Naive B cell (primary cell): ENCODE results near the gene PDLIM5. TPM values are rescaled to one million over a fixed set of nuclear protein-coding genes. Genes with fewer than 3 reads are reported as not detected.
"Not testable (repeated sequence)": the region's sequence is repeated elsewhere in the genome, so short reads cannot be mapped to it uniquely, and the experiment has no call there.

Source experiments
- ATAC-seq, 2 donors: fragments of 150-1000 bp; cut with Tn5 transposase; 2 replicates each; pipeline ENCODE4 v1.10.0; 2021; ENCODE audit warnings: low read depth in 2 of 2, mild to moderate bottlenecking in 2 of 2, moderate library complexity in 2 of 2
- DNase-seq: peaks from one replicate; pipeline ENCODE4 v3.0.0; 2022
- H3K27ac Mint-ChIP-seq, 6 donors: one replicate each; pipeline ENCODE4 v1.8.0; 2020 to 2022; ENCODE audit warnings: mild to moderate bottlenecking in 6 of 6, mixed read lengths in 6 of 6, moderate library complexity in 5 of 6, inconsistent platforms in 2 of 6
- H3K27me3 Mint-ChIP-seq, 3 donors: one replicate each; pipeline ENCODE4 v1.8.0; 2021 to 2022; ENCODE audit warnings: mixed read lengths in 3 of 3, mild to moderate bottlenecking in 1 of 3
- H3K36me3 Mint-ChIP-seq, 2 donors: one replicate each; pipeline ENCODE4 v1.8.0; 2020 to 2022; ENCODE audit warnings: mixed read lengths in 2 of 2, inconsistent platforms in 1 of 2, mild to moderate bottlenecking in 1 of 2
- H3K4me1 Mint-ChIP-seq, 3 donors: one replicate each; pipeline ENCODE4 v1.8.0; 2020 to 2022; ENCODE audit warnings: mixed read lengths in 3 of 3, inconsistent platforms in 1 of 3, mild to moderate bottlenecking in 1 of 3, moderate library complexity in 1 of 3
- H3K4me3 Mint-ChIP-seq, 8 donors: one replicate each; pipeline ENCODE4 v1.8.0; 2020 to 2022; ENCODE audit warnings: mild to moderate bottlenecking in 8 of 8, mixed read lengths in 8 of 8, moderate library complexity in 8 of 8, inconsistent platforms in 2 of 8
- H3K9me3 Mint-ChIP-seq, 7 donors: one replicate each; pipeline ENCODE4 v1.8.0; 2020 to 2022; ENCODE audit warnings: mixed read lengths in 7 of 7, mild to moderate bottlenecking in 5 of 7, inconsistent platforms in 2 of 7, moderate library complexity in 1 of 7
- polyA plus RNA-seq, 6 donors: library from polyadenylated mRNA; unstranded; fragments of 300-500 nt; fragmentation: Illumina TruSeq; gene quantifications; one replicate each; pipeline ENCODE4 v1.2.3, GENCODE V29; 2021; ENCODE audit warnings: low read depth in 6 of 6

PDLIM5 gene
- polyA plus RNA-seq, 6 donors from 2014 or later, result 33.4 to 47.3 (median 41.1) TPM

- Mint-ChIP-seq H3K27ac (no peak overlapping the region), H3K27me3 (no peaks in the 10 kb centered on the region), H3K9me3 (no peaks in the 10 kb centered on the region), H3K4me3 (no peak overlapping the region), H3K4me1 (no peaks in the 10 kb centered on the region), H3K36me3 (peaks cover 9 to 24% of the 10 kb centered on the region in 2 donors)
- ATAC-seq (no peak), DNase-seq (no peak)
Observed at GRCh38 chr4:94641702-94642560, 190.2 kb downstream of the PDLIM5 start.

GRCh38 chr4:94642561-94642866 lies 190.8 kb downstream of the PDLIM5 start:
- DNase-seq (no peak), ATAC-seq (no peak)
- Mint-ChIP-seq H3K9me3 (no peaks in the 10 kb centered on the region), H3K36me3 (peaks cover 9 to 26% of the 10 kb centered on the region in 2 donors), H3K4me3 (no peak overlapping the region), H3K4me1 (no peaks in the 10 kb centered on the region), H3K27ac (no peak overlapping the region), H3K27me3 (no peaks in the 10 kb centered on the region)

- Mint-ChIP-seq H3K4me1 (no peaks in the 10 kb centered on the region), H3K9me3 (no peaks in the 10 kb centered on the region), H3K36me3 (peaks cover 9 to 30% of the 10 kb centered on the region in 2 donors), H3K27me3 (no peaks in the 10 kb centered on the region), H3K27ac (no peak overlapping the region), H3K4me3 (no peak overlapping the region)
- no peak for ATAC-seq
- DNase-seq, result no peak
Observed at GRCh38 chr4:94648699-94649098, 197.0 kb downstream of the PDLIM5 start.

- DNase-seq (no peak), ATAC-seq (no peak)
- no peaks in the 10 kb centered on the region for H3K27me3 Mint-ChIP-seq
- no peak overlapping the region for H3K27ac Mint-ChIP-seq
- H3K36me3 Mint-ChIP-seq, result peaks cover 9 to 26% of the 10 kb centered on the region in 2 donors
- H3K9me3 Mint-ChIP-seq, result no peaks in the 10 kb centered on the region
- no peak overlapping the region for H3K4me3 Mint-ChIP-seq
- no peaks in the 10 kb centered on the region for H3K4me1 Mint-ChIP-seq
Observed at GRCh38 chr4:94649381-94650133, 197.8 kb downstream of the PDLIM5 start.

- H3K4me1 Mint-ChIP-seq, result no peaks in the 10 kb centered on the region
- no peak for DNase-seq
Observed at GRCh38 chr4:94650134-94650495, 198.4 kb downstream of the PDLIM5 start.

GRCh38 chr4:94650690-94651089 lies 198.9 kb downstream of the PDLIM5 start:
- DNase-seq (no peak), ATAC-seq (no peak)
- peaks cover 6 to 16% of the 10 kb centered on the region in 2 donors for H3K36me3 Mint-ChIP-seq
- no peak overlapping the region for H3K27ac Mint-ChIP-seq
- no peaks in the 10 kb centered on the region for H3K4me1 Mint-ChIP-seq
- no peaks in the 10 kb centered on the region for H3K9me3 Mint-ChIP-seq
- H3K4me3 Mint-ChIP-seq, result no peak overlapping the region
- H3K27me3 Mint-ChIP-seq, result no peaks in the 10 kb centered on the region

More at GRCh38 chr4:94650134-94650495, 198.4 kb downstream of the PDLIM5 start:
- no peak overlapping the region for H3K4me3 Mint-ChIP-seq
- no peaks in the 10 kb centered on the region for H3K27me3 Mint-ChIP-seq
- H3K9me3 Mint-ChIP-seq, result no peaks in the 10 kb centered on the region
- no peak overlapping the region for H3K27ac Mint-ChIP-seq
- peaks cover 9 to 22% of the 10 kb centered on the region in 2 donors for H3K36me3 Mint-ChIP-seq
- no peak for ATAC-seq

GRCh38 chr4:94653095-94653649 lies 201.4 kb downstream of the PDLIM5 start:
- Mint-ChIP-seq H3K4me3 (no peak overlapping the region), H3K9me3 (no peaks in the 10 kb centered on the region), H3K27ac (peak overlapping the region in 1 of 6 donors; percentile 69), H3K27me3 (no peaks in the 10 kb centered on the region), H3K36me3 (peaks cover 0 to 9% of the 10 kb centered on the region in 2 donors), H3K4me1 (no peaks in the 10 kb centered on the region)
- DNase-seq (no peak), ATAC-seq (no peak)

GRCh38 chr4:94653984-94654609 lies 202.4 kb downstream of the PDLIM5 start:
- DNase-seq (no peak), ATAC-seq (no peak)
- Mint-ChIP-seq H3K36me3 (peaks cover 0 to 9% of the 10 kb centered on the region in 2 donors), H3K9me3 (no peaks in the 10 kb centered on the region), H3K4me1 (no peaks in the 10 kb centered on the region), H3K27me3 (no peaks in the 10 kb centered on the region), H3K27ac (no peak overlapping the region), H3K4me3 (no peak overlapping the region)

- no peak for DNase-seq
- Mint-ChIP-seq H3K27me3 (no peaks in the 10 kb centered on the region), H3K9me3 (no peaks in the 10 kb centered on the region), H3K27ac (no peak overlapping the region), H3K36me3 (peaks cover 0 to 5% of the 10 kb centered on the region in 2 donors), H3K4me1 (no peaks in the 10 kb centered on the region), H3K4me3 (no peak overlapping the region)
- no peak for ATAC-seq
Observed at GRCh38 chr4:94654714-94655113, 203.0 kb downstream of the PDLIM5 start.

GRCh38 chr4:94660614-94661013 lies 208.9 kb downstream of the PDLIM5 start:
- Mint-ChIP-seq H3K27me3 (no peaks in the 10 kb centered on the region), H3K36me3 (peaks cover 0 to 18% of the 10 kb centered on the region in 2 donors), H3K9me3 (no peaks in the 10 kb centered on the region), H3K4me3 (no peak overlapping the region), H3K27ac (no peak overlapping the region), H3K4me1 (no peaks in the 10 kb centered on the region)
- no peak for ATAC-seq
- no peak for DNase-seq

GRCh38 chr4:94665021-94665420 lies 213.3 kb downstream of the PDLIM5 start:
- not testable (repeated sequence) for H3K27ac Mint-ChIP-seq, H3K4me3 Mint-ChIP-seq, H3K4me1 Mint-ChIP-seq, DNase-seq, H3K9me3 Mint-ChIP-seq, ATAC-seq, H3K27me3 Mint-ChIP-seq
- H3K36me3 Mint-ChIP-seq, result peaks cover 0 to 13% of the 10 kb centered on the region in 2 donors

- Mint-ChIP-seq H3K27ac (no peak overlapping the region), H3K27me3 (no peaks in the 10 kb centered on the region), H3K4me3 (no peak overlapping the region), H3K9me3 (no peaks in the 10 kb centered on the region), H3K36me3 (peaks cover 0 to 13% of the 10 kb centered on the region in 2 donors), H3K4me1 (no peaks in the 10 kb centered on the region)
- ATAC-seq, result no peak
- DNase-seq, result no peak
Observed at GRCh38 chr4:94665500-94666404, 214.0 kb downstream of the PDLIM5 start.

- H3K4me1 Mint-ChIP-seq, result no peaks in the 10 kb centered on the region
- H3K27ac Mint-ChIP-seq, result no peak overlapping the region
- no peaks in the 10 kb centered on the region for H3K9me3 Mint-ChIP-seq
- H3K4me3 Mint-ChIP-seq, result no peak overlapping the region
- H3K36me3 Mint-ChIP-seq, result peaks cover 0 to 3% of the 10 kb centered on the region in 2 donors
- no peak for DNase-seq
- no peak for ATAC-seq
- no peaks in the 10 kb centered on the region for H3K27me3 Mint-ChIP-seq
Observed at GRCh38 chr4:94668724-94669123, 217.0 kb downstream of the PDLIM5 start.
